HCT116 (cell line): ENCODE results near the gene RHEBL1. TPM values are rescaled to one million over a fixed set of nuclear protein-coding genes. Genes with fewer than 3 reads are reported as not detected.

ENCODE experiments used
- ATAC-seq: fragments of 200-7000 bp; cut with Tn5 transposase; 2 replicates; pipeline ENCODE4 v1.9.1; 2020; ENCODE audit warnings: mild to moderate bottlenecking, moderate library complexity
- BruUV-seq: library from RNA; stranded (reverse); fragments of 400-500 nt; replicated peaks from 2 replicates; lab custom pipeline; 2021; lab: Mats Ljungman, UMichigan
- CTCF ChIA-PET: fragments of 300-600 bp; sonication (Branson Sonifier 250); formaldehyde crosslinking; loops from one replicate; lab custom pipeline; 2021; ENCODE audit warnings: antibody characterized with exemption; lab: Charles Lee
- POLR2A ChIA-PET: fragments of 300-600, 350-600 bp; sonication (Branson Sonifier 250); formaldehyde crosslinking; loops from one replicate; lab custom pipeline; 2021; ENCODE audit warnings: antibody characterized with exemption; lab: Charles Lee
- RAD21 ChIA-PET, 2 experiments: fragments of 300-600 bp; sonication (Branson Sonifier 250); formaldehyde crosslinking; loops; one replicate each; lab custom pipeline; 2023; ENCODE audit warnings: low total read pairs in 2 of 2; ENCODE audit not compliant: uncharacterized antibody in 2 of 2, unreplicated experiment in 2 of 2, low non-redundant PET in 1 of 2; lab: Charles Lee
- DNase-seq: peaks from one replicate; pipeline ENCODE4 v3.0.0-alpha.2; 2010; ENCODE audit warnings: low read depth, low spot score
- H2AFZ ChIP-seq: fragments of 200-600 bp; shearing (Covaris generic), sonication (generic); 2 replicates; pipeline ENCODE4 v1.6.1; 2017; ENCODE audit warnings: low read depth, mixed run types, mixed read lengths, antibody characterized with exemption, low read length; ENCODE audit not compliant: poor library complexity, severe bottlenecking
- H3K27ac ChIP-seq: 2 replicates; pipeline ENCODE4 v1.5.1; 2012; ENCODE audit warnings: low read depth, low read length
- H3K27me3 ChIP-seq: fragments of 200-600 bp; sonication (generic); 2 replicates; pipeline ENCODE4 v1.6.1; 2016; ENCODE audit warnings: mixed run types, low read length, mixed read lengths; ENCODE audit not compliant: insufficient read depth
- H3K36me3 ChIP-seq, 2 experiments: fragments of 200-500 bp in 1 of 2; fragments of 200-600 bp in 1 of 2; sonication (Bioruptor generic) in 1 of 2; sonication (generic) in 1 of 2; 2 replicates each; pipeline versions ENCODE4 v1.5.1 to v1.6.1; 2014 to 2016; ENCODE audit warnings: low read length in 2 of 2, inconsistent platforms in 1 of 2, mixed read lengths in 1 of 2, mixed run types in 1 of 2; ENCODE audit not compliant: insufficient read depth in 2 of 2, control insufficient read depth in 1 of 2
- H3K4me1 ChIP-seq, 2 experiments: fragments of 200-600 bp in 1 of 2; sonication (generic) in 1 of 2; 2 replicates each; pipeline versions ENCODE4 v1.5.1 to v1.6.1; 2012 to 2017; ENCODE audit warnings: low read length in 2 of 2, inconsistent platforms in 1 of 2, mild to moderate bottlenecking in 1 of 2, mixed read lengths in 1 of 2, mixed run types in 1 of 2, moderate library complexity in 1 of 2; ENCODE audit not compliant: insufficient read depth in 2 of 2, control insufficient read depth in 1 of 2
- H3K4me2 ChIP-seq: fragments of 200-600 bp; sonication (generic); 2 replicates; pipeline ENCODE4 v1.6.1; 2017; ENCODE audit warnings: mixed run types, low read length, mixed read lengths
- H3K4me3 ChIP-seq, 2 experiments: fragments of 200-600 bp in 1 of 2; sonication (generic) in 1 of 2; replicated peaks in 1 of 2; 2 replicates each; pipeline ENCODE4 v1.5.1; 2011 to 2016; ENCODE audit warnings: low read length in 2 of 2, control low read depth in 1 of 2, low read depth in 1 of 2, mild to moderate bottlenecking in 1 of 2, mixed read lengths in 1 of 2, mixed run types in 1 of 2
- H3K79me2 ChIP-seq: fragments of 200-600 bp; sonication (generic); 2 replicates; pipeline ENCODE4 v1.6.1; 2017; ENCODE audit warnings: mild to moderate bottlenecking, mixed run types, low read length, moderate library complexity, mixed read lengths; ENCODE audit not compliant: insufficient read depth
- H3K9ac ChIP-seq: fragments of 200-600 bp; sonication (generic); 2 replicates; pipeline ENCODE4 v1.6.1; 2016; ENCODE audit warnings: low read length, mixed read lengths
- H3K9me2 ChIP-seq: fragments of 200-600 bp; sonication (generic), shearing (Covaris generic); 2 replicates; pipeline ENCODE4 v1.6.1; 2017; ENCODE audit warnings: mixed run types, mild to moderate bottlenecking, moderate library complexity; ENCODE audit not compliant: insufficient read depth
- H3K9me3 ChIP-seq, 2 experiments: fragments of 200-500 bp in 1 of 2; fragments of 200-600 bp in 1 of 2; sonication (Bioruptor generic) in 1 of 2; sonication (generic) in 1 of 2; 2 replicates each; pipeline ENCODE4 v1.6.1; 2014 to 2017; ENCODE audit warnings: low read length in 2 of 2, mixed read lengths in 2 of 2, inconsistent platforms in 1 of 2, low read depth in 1 of 2, mild to moderate bottlenecking in 1 of 2, mixed run types in 1 of 2, moderate library complexity in 1 of 2; ENCODE audit not compliant: control insufficient read depth in 1 of 2, insufficient read depth in 1 of 2
- H4K20me1 ChIP-seq: fragments of 200-600 bp; sonication (generic), shearing (Covaris generic); 2 replicates; pipeline ENCODE4 v1.6.1; 2017; ENCODE audit warnings: mixed run types, mild to moderate bottlenecking, moderate library complexity; ENCODE audit not compliant: insufficient read depth
- ATF3 ChIP-seq: IDR thresholded peaks from 2 replicates; pipeline ENCODE4 v1.6.1; 2012
- ELF1 ChIP-seq: IDR thresholded peaks from 2 replicates; pipeline ENCODE4 v1.6.1; 2012; ENCODE audit warnings: low read depth, borderline replicate concordance
- EZH2 ChIP-seq: fragments of 200-600 bp; sonication (generic); IDR thresholded peaks from 2 replicates; pipeline ENCODE4 v1.6.1; 2017; ENCODE audit warnings: antibody characterized with exemption, mixed run types
- EZH2phosphoT487 ChIP-seq: fragments of 200-600 bp; IDR thresholded peaks from 2 replicates; pipeline ENCODE4 v1.6.1; 2018; ENCODE audit warnings: antibody characterized with exemption, borderline replicate concordance
- JUND ChIP-seq: IDR thresholded peaks from 2 replicates; pipeline ENCODE4 v1.6.1; 2012
- MAX ChIP-seq: IDR thresholded peaks from 2 replicates; pipeline ENCODE4 v1.6.1; 2012
- POLR2A ChIP-seq: IDR thresholded peaks from 2 replicates; pipeline ENCODE4 v1.7.0; 2011; ENCODE audit warnings: borderline replicate concordance; ENCODE audit not compliant: insufficient read depth, insufficient read length; ENCODE audit errors: extremely low read depth
- RAD21 ChIP-seq: IDR thresholded peaks from 2 replicates; pipeline ENCODE4 v1.6.1; 2012; ENCODE audit warnings: low read depth, mild to moderate bottlenecking
- SIN3A ChIP-seq: IDR thresholded peaks from 2 replicates; pipeline ENCODE4 v1.6.1; 2012; ENCODE audit warnings: low read depth
- SP1 ChIP-seq: IDR thresholded peaks from 2 replicates; pipeline ENCODE4 v1.6.1; 2012; ENCODE audit warnings: low read depth
- SRF ChIP-seq: IDR thresholded peaks from 2 replicates; pipeline ENCODE4 v1.6.1; 2012; ENCODE audit warnings: low read depth
- YY1 ChIP-seq: IDR thresholded peaks from 2 replicates; pipeline ENCODE4 v1.6.1; 2011; ENCODE audit warnings: low read length, low read depth, moderate library complexity, mild to moderate bottlenecking; ENCODE audit not compliant: insufficient replicate concordance; ENCODE audit errors: extremely low read depth
- ZBTB33 ChIP-seq: IDR thresholded peaks from 2 replicates; pipeline ENCODE4 v1.6.1; 2011; ENCODE audit warnings: mild to moderate bottlenecking, low read length, moderate library complexity; ENCODE audit not compliant: insufficient replicate concordance; ENCODE audit errors: extremely low read depth
- ZFX ChIP-seq: fragments of 450-650 bp; IDR thresholded peaks from 2 replicates; pipeline ENCODE4 v1.6.1; 2017
- ZNF274 ChIP-seq: fragments of 200-500 bp; sonication (Bioruptor generic); IDR thresholded peaks from 2 replicates; pipeline ENCODE4 v1.6.1; 2014; ENCODE audit warnings: mild to moderate bottlenecking, low read depth, low read length, inconsistent platforms
- intact Hi-C: fragments of 100-400 bp; cut with micrococcal nuclease; formaldehyde crosslinking; loops from 2 replicates; pipeline ENCODE4 v1.10.0; 2022
- total RNA-seq: library from RNA; stranded (reverse); gene quantifications from one replicate; pipeline ENCODE4 v1.2.1, GENCODE V29; 2021; ENCODE audit not compliant: unreplicated experiment

The RHEBL1 gene
- total RNA-seq, 1 experiment from 2014 or later: 2.8 TPM

- Histone ChIP-seq H3K79me2 (peaks cover 15% of the 10 kb centered on the region; the same call in 1 of the 2 replicates), H3K36me3 (peaks cover 63 to 80% of the 10 kb centered on the region in 2 experiments), H3K9me2 (no peaks in the 10 kb centered on the region)
- POLR2A ChIA-PET: no interaction called here
- TF ChIP-seq ZNF274 (no peak), SP1 (no peak), EZH2phosphoT487 (no peak), JUND (no peak), YY1 (no peak), ELF1 (no peak), EZH2 (no peak), SRF (no peak), ATF3 (no peak), SIN3A (no peak), ZBTB33 (no peak), MAX (no peak), ZFX (no peak), POLR2A (no peak), RAD21 (no peak)
- TF ChIP-seq, all 23 proteins: peak for 0
- intact Hi-C loops: no loop called here
- Histone ChIP-seq H2AFZ (no peak overlapping the region), H3K4me1 (peaks cover 0 to 4% of the 10 kb centered on the region in 2 experiments; a peak in 1 of 4 replicates), H4K20me1 (no peaks in the 10 kb centered on the region), H3K9ac (no peak overlapping the region), H3K27me3 (no peaks in the 10 kb centered on the region), H3K27ac (no peak overlapping the region), H3K4me2 (no peak overlapping the region), H3K4me3 (no peak overlapping the region), H3K9me3 (no peaks in the 10 kb centered on the region)
- ATAC-seq: no peak
- ChIA-PET RAD21 (no interaction called here), CTCF (interaction anchor here (0.7 kb wide), 1 partner anchor 58 kb away, joined by 3 read pairs; no protein-coding TSS in a partner anchor)
- DNase-seq: no peak
- BruUV-seq: no TSS peak
Observed at GRCh38 chr12:49046129-49046895, 23.5 kb downstream of the RHEBL1 start.
